Measurements from ENCODE around the gene MAGI2.
"Not testable (repeated sequence)": the region's sequence is repeated elsewhere in the genome, so short reads cannot be mapped to it uniquely, and the experiment has no call there.

Gene MAGI2

DNA sequence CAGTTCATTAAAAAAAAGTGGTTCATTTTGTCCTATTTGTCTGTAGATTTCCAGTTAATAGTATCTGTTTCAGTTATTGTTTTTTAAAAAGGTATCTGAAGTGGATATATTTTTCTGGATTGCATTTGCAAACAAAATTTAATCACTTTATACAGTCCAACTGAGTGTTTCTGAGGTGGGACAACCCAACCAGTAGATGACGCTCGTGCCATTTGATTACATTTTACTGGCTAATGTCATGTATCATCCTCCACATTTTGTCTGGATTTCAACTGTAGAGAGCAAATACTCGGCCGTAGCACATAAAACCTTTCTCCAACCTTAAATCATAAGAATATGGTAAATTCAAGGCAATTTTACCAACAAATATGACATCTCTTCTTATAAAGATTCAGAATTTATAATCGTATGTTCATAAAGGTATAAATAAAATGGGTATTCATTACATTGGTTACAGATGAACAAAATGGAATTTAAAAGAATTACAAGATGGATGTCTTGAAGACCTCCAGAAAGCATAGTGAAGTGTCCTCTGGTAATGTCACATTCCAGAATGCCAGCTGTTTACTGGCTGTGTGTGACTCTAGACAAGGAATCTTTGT lies 865.9 kb downstream of the MAGI2 start:
- DNase-seq, result no peak

DNA sequence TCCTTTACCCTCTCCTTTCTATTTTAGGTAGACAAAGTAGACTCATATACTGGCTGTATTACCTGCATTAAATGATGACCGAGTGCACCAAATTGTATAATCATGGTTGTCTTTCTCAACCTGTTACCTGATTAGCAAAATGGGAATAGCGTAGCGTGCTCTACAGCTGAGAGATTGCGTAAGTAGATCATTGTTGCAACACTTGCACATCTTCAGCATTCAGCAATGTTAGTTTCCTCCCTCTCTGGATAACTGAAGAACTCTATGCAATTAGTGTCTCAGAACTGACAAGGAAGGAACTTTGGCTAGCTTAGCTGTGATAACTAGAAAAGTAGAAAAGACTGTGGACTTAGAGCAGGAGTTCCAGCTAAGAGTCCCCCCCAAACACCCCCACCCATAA lies 867.5 kb downstream of the MAGI2 start:
- DNase-seq, result no peak

GRCh38 chr7:78578686-78579085 lies 874.8 kb downstream of the MAGI2 start:
- no peak for DNase-seq

DNA sequence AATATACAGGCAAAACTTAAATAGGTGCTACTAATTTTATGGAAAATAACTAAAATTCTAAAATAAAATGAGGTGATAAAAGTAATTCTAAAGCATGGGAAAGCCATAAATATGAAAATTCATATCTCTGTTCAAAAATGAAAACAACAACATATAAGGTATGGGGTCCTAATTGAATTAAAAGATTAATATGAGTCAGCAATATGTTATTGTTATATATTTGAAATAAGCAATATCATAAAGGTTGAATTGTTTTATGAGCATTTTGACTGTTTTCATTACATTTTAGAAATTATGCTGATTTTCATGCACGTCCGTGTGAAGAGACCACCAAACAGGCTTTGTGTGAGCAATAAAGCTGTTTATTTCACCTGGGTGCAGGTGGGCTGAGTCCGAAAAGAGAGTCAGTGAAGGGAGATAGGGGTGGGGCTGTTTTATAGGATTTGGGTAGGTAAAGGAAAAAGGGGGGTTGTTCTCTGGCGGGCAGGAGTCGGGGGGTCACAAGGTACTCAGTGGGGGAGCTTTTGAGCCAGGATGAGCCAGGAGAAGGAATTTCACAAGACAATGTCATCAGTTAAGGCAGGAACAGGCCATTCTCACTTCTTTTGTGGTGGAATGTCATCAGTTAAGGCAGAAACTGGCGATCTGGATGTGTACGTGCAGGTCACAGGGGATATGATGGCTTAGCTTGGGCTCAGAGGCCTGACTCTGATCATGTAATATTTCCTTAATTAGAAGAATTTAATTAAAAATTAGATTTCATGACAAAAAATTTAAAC lies 876.1 kb downstream of the MAGI2 start:
- DNase-seq, result not testable (repeated sequence)

DNA sequence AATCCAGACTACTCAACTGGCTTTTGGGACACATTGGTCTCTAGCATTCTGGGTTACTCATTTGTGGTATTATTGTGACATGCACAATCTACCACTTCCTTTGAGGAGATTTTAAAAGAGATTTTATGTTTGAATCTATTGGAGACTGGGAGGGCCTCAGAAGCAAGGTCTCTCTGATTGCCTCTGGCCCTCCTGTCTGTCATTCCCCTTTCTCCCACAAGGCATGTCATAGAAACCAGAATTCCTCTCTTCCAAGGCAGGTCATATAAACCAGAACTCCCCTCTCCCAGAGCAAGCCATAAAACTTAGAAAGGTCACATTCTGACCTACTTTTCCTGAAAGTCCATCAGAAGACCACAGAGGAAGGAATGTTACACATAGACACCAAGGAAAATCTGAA lies 877.2 kb downstream of the MAGI2 start:
- DNase-seq, result no peak

- no peak for DNase-seq
Measured at GRCh38 chr7:78571292-78571691, 882.2 kb downstream of the MAGI2 start.

DNA sequence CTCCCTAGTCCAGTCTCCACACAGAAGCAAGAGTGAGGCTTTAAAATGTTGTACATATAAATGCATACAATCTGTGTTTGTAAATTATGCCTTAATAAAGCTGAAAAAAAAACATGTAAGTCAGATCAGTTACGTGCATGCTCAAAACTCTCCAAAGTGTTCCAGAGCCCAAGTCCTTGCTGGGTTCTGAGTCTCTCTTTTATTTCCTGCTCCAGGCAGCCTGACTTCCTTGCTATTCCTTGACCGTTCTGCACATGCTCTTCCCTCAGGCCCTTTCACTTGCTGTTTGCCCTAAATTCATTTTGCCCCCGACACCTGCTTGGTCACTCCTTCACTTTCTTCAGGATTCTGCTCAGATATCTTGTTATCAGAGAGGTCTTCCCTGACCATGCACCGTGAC lies 884.8 kb downstream of the MAGI2 start:
- no peak for DNase-seq

GRCh38 chr7:78567836-78568235 lies 885.6 kb downstream of the MAGI2 start:
- DNase-seq, result no peak

- no peak for DNase-seq
Measured at GRCh38 chr7:78565784-78566183, 887.7 kb downstream of the MAGI2 start.

DNA sequence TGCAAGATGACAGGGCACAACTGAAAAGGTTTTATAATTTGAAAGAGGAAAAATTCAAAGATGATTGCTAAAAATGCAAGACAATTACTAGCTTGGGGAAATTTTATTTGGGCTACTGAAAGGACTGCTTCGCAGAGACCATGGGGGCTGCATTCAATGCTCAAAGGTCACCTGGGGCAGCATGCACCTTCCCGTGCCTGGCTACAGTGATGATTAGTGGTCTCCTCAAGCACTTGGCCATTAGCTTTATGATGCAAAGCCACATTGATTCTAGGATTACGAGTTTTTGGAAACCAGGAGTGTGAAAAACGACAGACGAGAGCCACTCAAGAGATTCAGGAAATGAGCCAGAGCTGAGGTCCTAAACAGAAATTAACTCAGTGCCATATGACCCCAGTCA lies 890.3 kb downstream of the MAGI2 start:
- no peak for DNase-seq

- DNase-seq, result no peak
Measured at GRCh38 chr7:78562191-78562590, 891.3 kb downstream of the MAGI2 start.

DNA sequence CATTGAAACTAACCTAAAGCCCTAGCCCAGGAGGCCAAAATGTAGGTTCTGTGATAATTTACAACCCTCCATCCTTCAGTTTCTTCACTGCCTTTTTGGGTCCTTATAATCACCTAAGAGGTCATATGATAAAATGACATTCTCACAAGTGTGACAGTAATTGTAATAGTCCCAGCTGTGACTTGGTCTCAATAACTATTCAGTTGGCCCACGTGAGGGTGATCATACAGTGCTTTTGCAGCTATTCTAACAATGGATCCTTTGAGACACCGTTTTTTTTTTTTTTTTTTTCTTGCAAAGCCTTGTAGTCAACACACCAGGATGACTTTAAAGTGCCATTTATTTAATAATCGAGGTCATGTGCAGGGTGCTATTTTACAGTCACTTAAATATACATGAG lies 894.9 kb downstream of the MAGI2 start:
- no peak for DNase-seq

DNA sequence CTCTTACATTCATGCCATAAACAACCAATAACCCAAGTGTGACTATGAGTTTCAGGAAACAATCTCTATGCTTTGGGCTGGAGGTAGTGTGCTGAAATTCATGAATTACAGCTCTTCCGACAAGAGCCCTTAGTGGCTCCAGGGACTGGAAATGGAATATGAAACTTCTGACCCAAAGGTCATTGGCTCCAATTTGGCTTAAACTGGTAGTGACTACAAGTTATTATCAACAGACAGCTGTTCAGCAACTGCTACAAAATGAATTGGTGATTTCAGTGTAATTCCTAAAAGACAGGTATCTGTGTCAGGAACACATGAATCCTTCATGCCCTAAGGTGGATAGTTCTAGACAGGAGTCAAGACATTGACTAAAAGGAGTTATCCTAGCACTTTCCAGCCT lies 909.5 kb downstream of the MAGI2 start:
- DNase-seq, result no peak

GRCh38 chr7:78542981-78543380 lies 910.5 kb downstream of the MAGI2 start:
- no peak for DNase-seq

- DNase-seq, result no peak
Measured at GRCh38 chr7:78542541-78542940, 910.9 kb downstream of the MAGI2 start.

- DNase-seq, result no peak
Measured at GRCh38 chr7:78539825-78540224, 913.6 kb downstream of the MAGI2 start.

GRCh38 chr7:78535655-78536054 lies 917.8 kb downstream of the MAGI2 start:
- no peak for DNase-seq

DNA sequence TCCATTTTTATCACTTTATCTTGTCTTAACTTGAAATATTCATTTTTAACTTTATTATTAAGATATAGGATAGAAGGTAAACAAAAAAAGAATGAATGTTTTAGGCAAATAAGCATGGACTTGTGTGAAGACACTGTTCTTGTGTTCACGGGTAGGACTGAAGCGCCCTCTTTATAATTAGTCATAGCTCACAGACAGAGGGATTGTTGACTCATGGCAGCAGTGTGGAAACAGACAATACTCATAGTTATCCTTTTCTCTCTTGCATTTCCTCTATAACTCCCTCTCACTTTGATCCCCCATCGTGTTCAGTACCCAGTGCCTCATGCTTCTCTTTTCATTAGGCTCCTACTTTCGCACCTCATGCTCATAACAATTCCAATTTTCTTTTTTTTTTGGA lies 923.1 kb downstream of the MAGI2 start:
- no peak for DNase-seq

- DNase-seq, result no peak
Measured at GRCh38 chr7:78529392-78529791, 924.1 kb downstream of the MAGI2 start.

GRCh38 chr7:78528964-78529363 lies 924.5 kb downstream of the MAGI2 start:
- DNase-seq, result no peak

DNA sequence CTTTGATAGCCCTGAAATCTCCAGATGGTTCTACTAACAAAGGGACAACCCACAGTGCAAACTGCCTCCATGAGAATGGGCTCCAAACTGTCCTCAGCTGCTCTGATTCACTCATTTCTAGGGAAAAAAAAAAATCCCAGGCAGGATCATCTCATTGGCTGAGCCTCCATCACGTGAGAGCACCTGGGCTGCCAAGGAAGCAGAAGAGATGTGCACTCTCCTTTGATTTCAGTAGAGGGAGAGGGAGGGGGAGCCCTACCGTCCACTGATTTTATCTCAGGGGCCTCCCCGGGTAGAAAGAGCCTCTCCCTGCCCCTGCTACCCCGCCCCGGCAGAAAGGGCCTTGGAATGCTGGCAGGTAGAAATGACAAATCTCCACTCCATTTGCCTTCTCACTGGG lies 929.5 kb downstream of the MAGI2 start:
- no peak for DNase-seq

GRCh38 chr7:78521961-78522360 lies 931.5 kb downstream of the MAGI2 start:
- no peak for DNase-seq

DNA sequence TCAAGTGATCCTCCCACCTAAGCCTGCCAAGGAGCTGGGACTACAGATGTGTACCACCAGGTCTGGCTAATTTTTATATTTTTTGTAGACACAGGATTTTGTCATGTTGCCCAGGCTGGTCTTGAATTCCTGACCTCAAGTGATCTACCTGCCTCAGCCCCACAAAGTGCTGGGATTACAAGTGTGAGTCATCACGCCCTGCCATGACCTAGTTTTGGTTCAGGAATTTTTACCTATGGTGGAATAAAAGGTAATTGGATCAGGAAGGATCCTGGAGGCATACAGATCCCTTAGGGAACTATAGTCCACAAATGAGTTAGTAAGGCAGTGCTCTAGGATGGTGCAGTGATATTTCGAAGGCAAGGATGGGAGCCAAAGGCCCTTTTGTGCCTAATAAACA lies 937.0 kb downstream of the MAGI2 start:
- DNase-seq, result no peak

DNA sequence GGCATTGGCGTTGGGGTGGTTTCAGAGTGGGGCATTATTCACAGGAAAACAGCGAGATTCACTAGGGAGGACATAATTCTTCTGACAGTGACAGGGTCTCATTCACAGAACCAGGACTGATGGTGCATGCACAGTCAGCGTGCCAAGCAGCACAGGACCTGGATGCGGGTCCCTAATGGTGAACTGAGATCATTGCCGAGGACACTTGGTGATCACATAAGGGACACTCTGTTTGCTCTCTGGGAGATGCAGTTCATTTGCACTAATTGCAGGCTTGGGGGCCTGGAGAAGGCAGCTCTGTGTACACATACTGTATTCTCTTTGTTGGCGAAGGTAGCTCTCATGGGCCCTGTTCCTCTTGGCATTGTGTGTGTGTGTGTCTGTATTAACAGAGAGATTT lies 938.8 kb downstream of the MAGI2 start:
- no peak for DNase-seq
